ENCODE results near the gene USP17L12.
"Not testable (repeated sequence)": the region's sequence is repeated elsewhere in the genome, so short reads cannot be mapped to it uniquely, and the experiment has no call there.

DNA sequence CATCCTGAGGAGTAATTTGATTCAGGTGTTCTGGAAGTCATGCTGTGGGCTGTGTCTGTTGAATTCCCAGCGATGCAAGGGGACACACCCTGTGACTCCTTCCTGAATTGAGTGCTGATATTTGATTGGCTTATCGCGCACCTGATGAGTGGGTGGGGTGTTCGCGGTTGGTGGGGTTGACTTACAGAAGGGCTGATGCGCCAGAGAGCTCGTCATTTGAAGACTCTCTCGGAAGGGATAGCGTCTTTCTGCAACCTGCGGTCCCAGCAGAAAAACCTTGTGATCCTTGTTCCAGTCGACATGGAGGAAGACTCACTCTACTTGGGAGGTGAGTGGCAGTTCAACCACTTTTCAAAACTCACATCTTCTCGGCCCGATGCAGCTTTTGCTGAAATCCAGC is 33.1 kb downstream of the USP17L12 start, which contains the start of gene USP17L19:
- TF ChIP-seq, protein P1, sequence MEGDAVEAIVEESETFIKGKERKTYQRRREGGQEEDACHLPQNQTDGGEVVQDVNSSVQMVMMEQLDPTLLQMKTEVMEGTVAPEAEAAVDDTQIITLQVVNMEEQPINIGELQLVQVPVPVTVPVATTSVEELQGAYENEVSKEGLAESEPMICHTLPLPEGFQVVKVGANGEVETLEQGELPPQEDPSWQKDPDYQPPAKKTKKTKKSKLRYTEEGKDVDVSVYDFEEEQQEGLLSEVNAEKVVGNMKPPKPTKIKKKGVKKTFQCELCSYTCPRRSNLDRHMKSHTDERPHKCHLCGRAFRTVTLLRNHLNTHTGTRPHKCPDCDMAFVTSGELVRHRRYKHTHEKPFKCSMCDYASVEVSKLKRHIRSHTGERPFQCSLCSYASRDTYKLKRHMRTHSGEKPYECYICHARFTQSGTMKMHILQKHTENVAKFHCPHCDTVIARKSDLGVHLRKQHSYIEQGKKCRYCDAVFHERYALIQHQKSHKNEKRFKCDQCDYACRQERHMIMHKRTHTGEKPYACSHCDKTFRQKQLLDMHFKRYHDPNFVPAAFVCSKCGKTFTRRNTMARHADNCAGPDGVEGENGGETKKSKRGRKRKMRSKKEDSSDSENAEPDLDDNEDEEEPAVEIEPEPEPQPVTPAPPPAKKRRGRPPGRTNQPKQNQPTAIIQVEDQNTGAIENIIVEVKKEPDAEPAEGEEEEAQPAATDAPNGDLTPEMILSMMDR (IDR thresholded peaks at IDR 0.05): not testable (repeated sequence)
- not testable (repeated sequence) for TF ChIP-seq POLR2A (IDR thresholded peaks at IDR 0.05)

All from heart left ventricle (tissue), 13 donors.